GM19395 (cell line): ENCODE data around the gene OR6C6.
"Not testable (repeated sequence)": the region's sequence is repeated elsewhere in the genome, so short reads cannot be mapped to it uniquely, and the experiment has no call there.

ENCODE experiments used
- ATAC-seq: cut with Tn5 transposase; IDR thresholded peaks from one replicate; pipeline ENCODE4 v1.9.1; 2021; ENCODE audit warnings: mild to moderate bottlenecking, moderate library complexity; ENCODE audit not compliant: unreplicated experiment

The OR6C6 gene

DNA sequence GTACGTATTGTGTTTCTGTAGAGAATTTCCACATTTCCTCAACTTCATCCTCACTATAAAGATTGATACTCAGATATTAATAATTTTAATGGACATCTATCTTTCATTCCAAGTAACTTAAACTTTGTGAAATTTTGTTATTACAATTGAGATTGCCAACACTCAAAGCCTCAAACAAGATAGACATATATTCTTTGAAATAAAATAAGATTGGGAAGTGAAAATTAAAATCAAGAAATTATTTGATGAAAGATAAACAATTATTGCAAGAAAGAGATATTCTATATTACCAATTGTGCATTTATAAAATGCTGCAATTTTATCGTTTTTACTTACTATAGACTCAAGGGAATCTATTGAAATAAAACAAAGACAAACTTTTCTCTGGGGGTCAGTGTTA lies at the start of gene OR6C6:
Gene OR6C6, minus strand, starts transcription at position 101 of the 400 bp plus-strand sequence. CDS start 1,337 bp downstream, outside the sequence.
- no peak for ATAC-seq

DNA sequence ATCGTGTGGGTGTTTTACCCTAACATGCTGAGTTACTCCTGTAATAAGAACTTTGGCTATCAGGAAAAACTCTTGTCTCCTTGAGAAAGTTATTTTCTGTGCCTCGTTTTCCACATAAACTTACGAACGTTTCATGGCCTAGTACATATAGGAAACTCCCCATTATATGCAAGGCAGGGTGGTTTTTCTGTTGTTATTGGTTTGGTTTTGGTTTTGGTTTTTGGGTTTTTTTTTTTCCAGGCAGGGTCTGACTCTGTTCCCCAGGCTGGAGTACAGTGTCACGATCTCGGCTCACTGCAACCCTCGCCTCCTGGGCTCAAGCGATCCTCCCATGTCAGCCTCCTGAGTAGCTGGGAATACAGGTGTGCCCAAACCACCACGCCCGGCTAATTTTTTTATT lies 39.6 kb upstream of the OR6C6 start:
- ATAC-seq: no peak

DNA sequence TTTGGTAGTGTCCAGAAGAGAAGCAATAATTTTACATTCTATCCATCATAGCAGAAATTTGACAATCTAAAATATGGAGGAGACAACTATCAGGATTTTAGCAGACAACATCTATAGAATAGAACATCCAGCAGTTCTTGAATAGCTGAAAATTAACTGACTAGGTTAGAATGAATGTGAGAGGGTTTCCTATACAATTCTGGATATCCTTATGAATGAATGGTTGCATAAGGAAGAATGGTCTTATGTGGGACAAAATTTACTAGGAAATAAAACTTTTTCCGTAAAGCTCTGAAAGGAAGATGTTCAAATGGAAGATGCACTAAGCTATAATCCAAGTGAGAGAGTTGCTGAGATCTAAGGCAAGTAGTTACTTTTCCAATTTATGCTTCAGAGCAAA lies 34.1 kb upstream of the OR6C6 start, which contains the start of gene OR6C3:
Gene OR6C3, plus strand, starts transcription at position 301 of the 400 bp plus-strand sequence. CDS start 955 bp downstream, outside the sequence.
- no peak for ATAC-seq

DNA sequence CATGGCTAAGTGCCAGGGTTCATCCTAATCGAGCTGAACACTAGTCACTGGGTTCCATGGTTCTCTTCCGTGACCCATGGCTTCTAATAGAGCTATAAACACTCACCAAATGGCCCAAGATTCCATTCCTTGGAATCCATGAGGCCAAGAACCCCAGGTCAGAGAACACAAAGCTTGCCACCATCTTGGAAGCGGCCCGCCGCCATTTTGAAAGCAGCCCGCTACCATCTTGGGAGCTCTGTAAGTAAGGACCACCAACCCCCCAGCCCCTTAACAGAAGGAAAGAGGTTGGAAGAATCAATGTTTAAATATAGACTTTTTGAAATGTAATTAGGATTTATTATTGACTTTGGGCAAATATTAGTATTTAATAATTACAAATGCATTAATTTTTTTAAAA lies 29.4 kb upstream of the OR6C6 start:
- not testable (repeated sequence) for ATAC-seq

DNA sequence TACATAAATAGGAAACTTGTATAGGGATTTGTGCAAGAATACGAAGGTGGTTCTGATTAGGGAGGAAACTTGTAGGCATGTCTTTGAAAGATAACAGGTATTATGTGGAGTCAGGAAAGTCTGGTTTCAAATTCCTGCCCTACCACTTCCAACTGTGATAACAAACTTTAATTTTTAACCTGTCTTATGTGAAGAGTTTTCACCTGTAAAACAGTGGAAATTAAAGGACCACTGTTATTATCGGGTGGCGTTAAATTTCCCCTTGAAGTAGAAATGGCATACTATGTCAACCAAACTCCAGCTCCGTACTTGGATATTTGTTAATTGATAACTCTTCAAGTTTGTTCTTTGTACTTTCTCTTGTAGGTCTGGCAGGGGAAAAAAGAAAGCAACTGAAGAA lies 23.8 kb upstream of the OR6C6 start:
- ATAC-seq: no peak

DNA sequence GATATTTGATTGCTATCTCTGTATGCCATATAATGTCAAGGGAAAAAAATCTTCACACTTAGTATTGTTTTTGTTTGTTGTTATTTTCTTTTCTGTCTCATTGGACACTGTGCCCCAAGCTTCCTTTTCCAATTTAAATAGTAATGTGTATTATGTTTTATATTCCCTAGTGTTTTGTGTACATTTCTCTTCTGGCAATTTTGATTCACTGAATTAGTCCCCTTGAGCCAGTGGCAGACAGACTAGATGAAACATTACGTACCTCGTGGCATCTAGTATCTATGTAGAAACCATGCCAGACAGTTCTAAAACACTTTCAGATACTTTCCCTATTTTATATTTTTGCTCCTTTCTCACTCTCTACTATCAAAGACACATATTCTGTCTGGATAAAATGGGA lies 17.7 kb upstream of the OR6C6 start, which contains the start of gene OR6C1:
Gene OR6C1, plus strand, starts transcription at position 301 of the 400 bp plus-strand sequence. CDS start 6,257 bp downstream, outside the sequence.
- ATAC-seq: no peak

DNA sequence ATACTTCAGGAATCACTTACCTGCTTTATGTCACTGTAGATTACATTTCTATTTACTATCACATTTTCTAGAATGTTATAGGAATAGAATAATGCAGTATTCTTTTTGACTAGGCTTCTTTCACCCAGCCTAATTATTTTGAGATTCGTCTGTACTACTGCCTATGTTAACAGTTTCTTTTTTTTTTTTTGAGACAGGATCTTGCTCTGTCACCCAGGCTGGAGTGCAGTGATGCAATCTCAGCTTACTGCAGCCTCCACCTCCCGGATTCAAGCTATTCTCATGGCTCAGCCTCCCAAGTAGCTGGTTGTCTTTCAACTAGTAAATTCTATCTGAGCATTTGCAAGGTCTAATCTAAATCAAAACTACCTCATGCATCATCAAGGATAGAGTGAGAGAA lies 6.4 kb downstream of the OR6C6 start:
- ATAC-seq: no peak

DNA sequence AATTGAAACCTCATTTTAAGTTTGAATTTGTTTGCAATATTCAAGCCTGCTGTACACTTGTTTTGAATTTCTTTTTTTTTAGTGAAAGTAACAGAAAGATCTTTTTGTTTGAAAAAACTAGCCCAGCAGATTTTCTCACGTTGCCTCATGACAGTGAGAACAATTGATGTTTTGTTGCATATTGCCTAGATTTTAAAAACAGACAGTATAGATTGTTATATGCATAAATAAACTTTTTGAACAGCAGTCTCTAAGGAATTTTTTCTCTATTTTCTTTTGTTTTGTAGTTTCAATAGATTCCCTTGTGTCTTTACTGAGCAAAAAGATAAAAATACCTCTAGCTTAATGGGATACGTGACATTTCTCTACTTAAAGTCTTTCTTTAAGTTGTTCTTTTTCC lies 15.4 kb downstream of the OR6C6 start:
- no peak for ATAC-seq

DNA sequence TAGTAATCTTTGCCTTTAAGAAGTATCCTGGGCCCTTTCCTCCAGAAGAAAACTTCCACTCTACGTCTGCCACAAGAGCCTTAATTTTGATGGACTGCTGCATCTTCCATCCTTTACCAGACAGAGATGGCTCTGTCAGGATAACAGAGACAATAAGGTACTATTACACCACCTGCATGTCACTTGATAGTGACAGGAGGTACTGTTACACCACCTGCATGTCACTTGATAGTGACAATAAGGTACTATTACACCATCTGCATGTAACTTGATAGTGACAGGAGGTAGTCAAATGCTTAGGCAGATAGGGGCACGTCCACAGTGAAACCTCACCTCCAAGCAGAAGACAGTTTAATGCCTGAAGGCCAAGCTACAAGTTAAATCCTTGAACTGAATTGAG lies 38.1 kb downstream of the OR6C6 start:
- no peak for ATAC-seq

DNA sequence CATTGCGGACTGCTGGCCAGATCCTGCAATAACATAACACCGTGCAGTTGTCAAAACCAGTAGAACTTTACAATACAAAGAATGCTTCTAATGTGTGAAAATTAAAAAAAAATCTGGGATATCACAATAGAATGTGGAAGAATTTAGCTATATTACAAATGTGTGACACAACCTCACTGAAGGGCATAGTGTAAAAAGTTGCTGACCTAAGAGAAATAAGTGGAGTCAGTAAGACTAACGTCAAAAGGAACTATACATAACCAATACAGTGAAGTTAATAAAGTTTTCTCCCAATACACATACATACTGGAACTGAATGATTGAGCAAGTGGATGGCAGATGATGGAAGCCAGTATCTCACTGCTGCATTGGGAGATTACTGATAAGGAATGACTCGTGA lies 39.5 kb downstream of the OR6C6 start:
- ATAC-seq: no peak

DNA sequence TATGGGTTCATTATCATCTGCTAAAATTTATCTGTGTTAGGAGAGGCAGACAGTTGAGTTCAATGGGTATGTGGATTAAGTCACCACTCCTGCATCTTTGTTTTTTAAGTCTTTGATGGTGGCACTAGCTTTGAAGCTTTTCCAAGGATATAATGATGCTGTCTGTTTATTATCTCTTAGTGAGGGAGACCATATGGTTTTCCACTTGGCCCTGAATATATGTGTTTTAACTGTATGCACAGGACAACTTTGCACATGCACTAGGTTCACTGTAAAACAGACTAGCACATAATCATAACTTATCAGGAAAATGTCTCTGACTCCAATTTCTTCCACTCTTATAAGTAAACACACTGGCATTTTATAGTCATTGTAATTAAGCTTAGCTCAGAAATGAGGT lies 43.1 kb downstream of the OR6C6 start:
- no peak for ATAC-seq

DNA sequence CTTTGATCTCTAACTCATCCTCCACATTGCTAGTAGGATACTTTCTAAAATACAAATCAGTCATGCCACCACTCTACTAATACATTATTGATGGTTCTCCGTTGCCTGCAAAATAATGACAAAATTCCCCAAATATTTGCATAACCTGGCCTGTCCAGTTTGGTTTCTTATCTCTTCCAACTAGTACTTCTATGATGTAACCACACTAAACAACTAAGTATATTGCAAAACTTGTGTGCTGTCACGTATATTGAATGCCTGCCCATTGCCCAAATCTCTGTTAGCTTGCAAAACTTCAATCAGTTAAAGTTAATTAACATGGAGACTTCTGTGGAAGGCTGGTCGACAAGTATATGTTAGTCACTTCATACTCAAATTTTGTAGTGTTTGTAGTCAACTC lies 45.4 kb downstream of the OR6C6 start:
- no peak for ATAC-seq

DNA sequence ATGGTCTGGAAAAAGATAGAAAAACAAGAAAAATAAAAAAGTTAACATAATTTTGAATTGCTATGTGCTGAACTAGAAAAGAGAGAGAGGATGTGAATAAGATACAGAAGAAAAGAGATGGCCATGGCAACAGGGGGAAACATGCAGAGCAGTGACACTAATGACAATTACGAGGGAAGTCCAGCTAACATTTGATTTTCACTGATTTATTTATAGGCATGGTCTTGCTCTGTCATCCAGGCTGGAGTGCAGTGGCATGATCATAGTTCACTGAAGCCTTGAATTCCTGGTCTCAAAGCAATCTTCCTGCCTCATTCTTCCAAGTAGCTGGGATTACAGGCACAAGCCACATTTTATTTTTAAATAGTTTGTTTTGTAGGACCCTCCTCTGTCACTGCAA lies 50.2 kb downstream of the OR6C6 start:
- ATAC-seq: no peak

DNA sequence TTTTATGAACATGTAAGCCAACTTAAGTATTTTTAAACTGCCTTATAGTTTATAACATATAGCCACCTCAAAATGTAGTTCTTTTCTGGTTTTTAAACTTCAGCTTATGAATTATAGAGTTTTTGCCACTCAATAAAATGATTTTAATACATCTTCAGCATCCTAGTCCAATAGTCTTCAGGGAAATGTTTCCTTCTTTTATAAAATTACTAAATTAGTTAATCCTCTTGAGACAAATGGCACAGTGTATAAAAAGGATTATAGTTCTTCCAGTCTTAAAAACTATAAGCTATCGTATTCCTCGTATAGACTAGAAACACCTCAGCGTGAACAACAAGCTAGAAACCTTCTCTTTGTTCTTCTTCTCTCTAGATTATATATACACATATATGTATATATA lies 52.1 kb downstream of the OR6C6 start, which contains the start of gene OR6C74:
Gene OR6C74, plus strand, starts transcription at position 301 of the 400 bp plus-strand sequence. CDS start 2,679 bp downstream, outside the sequence.
- ATAC-seq: no peak
